ENCODE data around the gene MS4A1.

DNA sequence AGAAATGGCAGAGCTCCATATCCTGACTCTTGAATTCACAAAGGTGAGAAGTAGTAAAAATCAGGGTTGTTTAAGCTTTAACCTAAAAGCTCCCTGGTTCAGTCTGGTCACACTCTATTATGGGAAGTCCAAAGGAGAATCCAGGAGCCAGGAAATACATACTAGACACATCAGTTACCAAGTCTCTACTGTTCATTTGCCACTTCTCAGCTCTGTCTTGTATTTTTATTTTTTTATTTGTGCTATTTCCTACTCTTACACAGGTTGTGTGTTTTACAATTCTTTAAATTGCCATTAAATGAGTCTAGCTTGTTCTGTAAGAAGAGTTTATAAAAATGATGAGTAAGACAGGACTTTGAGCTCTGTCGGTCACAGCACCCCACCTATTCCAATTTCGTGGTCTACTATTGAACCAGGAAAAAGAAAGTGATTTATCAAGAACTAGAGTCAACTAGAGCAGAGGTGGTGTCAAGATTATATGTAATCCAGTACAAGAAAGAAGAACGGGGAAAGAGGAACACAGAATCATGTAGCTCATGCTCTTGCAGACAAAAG lies 46.7 kb downstream of the MS4A1 start:
- TF ChIP-seq POLR2AphosphoS5 (IDR thresholded peaks at IDR 0.05) (no peak), EP300 (IDR thresholded peaks at IDR 0.05) (no peak)

Measured in upper lobe of left lung (tissue), 4 donors.